IPS-NIHi11 (cell line): Measurements from ENCODE around the gene KIF11.
A peak's percentile ranks its signal among the peaks of the same experiment; 100 is the strongest.
"Not testable (repeated sequence)": the region's sequence is repeated elsewhere in the genome, so short reads cannot be mapped to it uniquely, and the experiment has no call there.

ENCODE experiments used
- DNase-seq: peaks from one replicate; pipeline ENCODE4 v3.0.0; 2012; ENCODE audit warnings: mixed read lengths, low spot score

The KIF11 gene

DNA sequence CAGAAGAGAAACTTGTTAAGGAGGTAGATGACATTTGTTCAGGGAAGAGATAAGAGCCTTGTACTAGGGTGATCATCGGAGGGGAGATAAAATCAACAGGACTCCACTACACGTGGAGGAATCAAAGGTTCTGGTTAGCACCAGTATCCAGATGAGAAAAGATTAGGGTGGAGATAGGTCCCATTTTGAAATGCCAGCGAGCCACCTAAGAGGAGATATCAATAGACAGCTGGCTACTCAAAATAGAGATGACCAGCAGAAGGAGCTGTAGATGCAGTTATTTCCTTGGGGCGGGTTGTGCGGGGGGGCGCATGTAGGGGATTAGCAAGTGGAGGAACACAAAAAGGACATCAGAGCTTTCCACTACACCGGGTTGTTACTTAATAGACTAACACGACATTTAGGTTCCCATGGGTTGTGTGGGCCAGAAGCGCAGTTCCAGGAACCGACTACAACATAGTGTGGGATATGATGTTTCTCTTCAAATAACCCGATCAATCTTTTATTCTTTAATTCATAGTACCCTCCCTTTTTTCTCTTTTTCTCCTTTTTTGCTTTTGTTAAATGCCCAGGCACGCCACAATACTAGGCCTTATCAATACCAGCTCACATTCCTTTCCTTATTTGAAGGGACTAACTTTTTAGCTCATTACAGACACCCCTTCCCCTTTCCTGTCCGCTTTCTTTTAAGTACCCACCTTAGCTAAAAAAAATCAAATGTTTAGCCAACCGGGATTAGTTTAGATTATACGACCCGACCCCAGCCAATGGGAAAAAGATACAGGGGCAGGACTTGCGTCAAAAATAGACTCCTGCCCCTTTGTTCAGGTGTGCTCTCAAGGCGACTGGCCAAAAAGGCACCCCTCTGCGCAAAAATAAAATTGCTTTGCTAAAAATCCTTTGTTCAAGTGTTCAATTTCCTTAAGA, 2.0 kb upstream of the KIF11 start:
- DNase-seq, result peak; percentile 47

DNA sequence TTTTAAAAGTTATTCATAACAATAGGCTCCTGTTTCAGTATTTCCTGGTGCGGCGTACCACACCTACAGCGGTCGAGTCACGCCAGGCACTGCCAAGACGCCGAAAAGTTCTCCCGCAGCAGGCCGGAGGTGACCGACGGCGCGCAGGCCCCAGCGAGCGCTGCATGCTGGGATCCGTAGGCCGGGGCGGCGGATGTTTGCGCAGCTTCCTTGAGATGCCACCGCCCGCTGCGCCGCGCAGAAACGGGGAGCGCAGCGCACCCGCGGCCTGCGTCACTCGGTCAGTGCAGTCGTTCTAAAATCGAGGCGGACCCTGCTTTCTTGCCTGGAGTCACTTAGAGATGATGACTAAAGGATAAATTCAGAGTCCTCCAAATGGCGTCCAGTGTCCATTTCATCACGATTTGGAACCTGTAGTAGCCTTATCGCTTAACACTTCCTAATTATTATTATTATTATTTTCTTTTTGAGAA, 1.3 kb upstream of the KIF11 start:
- peak; percentile 88 for DNase-seq

DNA sequence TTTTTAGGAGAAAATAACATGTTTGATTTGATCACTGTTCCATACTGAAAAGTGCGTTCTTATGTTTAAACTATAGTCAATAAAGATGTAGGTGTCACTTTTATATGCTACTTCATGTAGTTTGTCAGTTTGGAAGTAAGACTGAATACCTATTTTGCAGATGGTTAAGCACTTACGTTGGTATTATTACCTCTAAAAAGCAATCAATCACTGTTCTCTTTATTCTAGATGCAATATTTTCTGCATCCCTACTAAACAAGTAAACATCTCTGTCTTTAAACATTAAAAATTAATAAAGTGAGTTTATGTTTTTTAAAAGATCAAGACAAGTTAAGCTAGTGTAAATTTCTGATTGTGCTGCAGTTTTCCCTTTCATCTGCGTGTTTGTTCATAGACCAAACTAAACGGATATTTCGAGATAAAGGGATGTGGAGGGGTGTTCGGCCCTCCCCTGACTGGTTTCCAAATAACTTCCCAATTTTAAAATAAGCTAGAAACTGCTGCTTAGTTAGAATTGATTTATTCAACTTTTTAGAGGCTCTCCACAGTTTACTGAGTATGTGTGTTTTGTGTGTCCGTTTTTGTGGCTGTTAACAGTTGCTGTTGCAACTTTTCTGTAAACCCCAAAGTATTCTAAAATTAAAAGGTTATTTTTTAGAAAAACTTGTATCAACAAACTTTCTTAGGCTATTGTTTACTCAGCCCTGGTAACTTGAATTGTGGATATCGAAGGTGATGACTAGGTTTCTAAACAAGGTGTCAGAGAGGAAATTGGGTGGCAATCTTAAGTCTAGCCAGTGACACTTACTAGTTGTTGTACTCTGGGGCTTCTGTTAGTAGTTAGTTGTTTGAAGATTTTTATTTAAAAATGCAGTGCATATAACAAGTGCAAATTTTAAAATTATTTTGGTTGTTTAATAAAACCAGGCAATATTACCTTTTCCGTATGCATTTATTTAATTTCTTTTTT, 974 bp downstream of the KIF11 start:
- no peak for DNase-seq

DNA sequence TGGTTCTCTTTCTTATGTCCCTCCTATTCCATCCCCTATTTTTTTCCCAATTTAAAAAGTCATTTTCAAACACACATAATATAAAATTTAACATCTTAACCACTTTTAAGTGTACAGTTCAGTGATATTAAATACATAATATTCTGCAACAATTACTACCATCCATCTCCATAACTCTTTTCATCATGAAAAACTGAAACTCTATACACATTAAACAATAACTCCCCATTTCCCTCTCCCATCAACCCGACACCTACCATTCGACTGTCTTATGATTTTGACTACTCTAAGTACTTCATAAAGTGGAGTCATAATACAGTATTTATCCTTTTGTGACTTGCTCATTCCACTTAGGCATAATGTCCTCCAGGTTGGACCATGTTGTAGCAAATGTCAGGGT, 2.6 kb downstream of the KIF11 start:
- no peak for DNase-seq

DNA sequence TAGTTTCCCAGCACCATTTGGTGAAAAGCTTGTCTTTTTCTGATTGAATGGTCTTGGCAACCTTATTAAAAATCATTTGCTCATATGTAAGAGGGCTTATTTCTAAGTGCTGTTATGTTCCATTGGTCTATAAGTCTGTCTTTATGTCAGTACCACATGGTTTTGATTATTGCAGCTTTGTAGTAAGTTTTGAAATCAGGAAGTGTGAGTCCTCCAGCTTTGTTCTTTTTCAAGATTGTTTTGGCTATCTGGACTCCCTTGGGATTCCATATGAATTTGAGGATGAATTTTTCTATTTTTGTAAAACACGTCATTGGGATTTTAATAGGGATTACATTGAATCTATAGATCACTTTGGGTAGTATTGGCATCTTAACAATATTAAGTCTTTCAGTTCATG, 5.4 kb downstream of the KIF11 start:
- no peak for DNase-seq

DNA sequence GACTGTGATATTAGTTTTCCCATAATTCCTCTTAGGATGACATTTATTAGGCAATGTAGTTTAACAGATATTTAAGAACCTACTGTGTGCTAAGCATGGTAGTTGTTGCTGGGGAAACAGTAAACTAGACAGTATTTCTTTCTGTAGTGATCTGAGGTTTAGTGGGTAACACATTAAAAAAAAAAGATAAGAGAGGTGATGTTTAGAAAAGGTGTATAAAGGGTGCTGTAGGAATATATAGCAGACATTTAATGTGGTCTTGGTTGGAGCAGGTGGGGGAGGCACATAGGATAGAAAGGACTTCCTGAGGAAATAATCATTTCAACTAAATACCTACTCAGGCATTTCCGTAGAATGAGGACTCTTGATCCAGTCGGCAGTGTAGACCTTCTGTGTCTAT, 11.9 kb downstream of the KIF11 start:
- DNase-seq, result no peak

DNA sequence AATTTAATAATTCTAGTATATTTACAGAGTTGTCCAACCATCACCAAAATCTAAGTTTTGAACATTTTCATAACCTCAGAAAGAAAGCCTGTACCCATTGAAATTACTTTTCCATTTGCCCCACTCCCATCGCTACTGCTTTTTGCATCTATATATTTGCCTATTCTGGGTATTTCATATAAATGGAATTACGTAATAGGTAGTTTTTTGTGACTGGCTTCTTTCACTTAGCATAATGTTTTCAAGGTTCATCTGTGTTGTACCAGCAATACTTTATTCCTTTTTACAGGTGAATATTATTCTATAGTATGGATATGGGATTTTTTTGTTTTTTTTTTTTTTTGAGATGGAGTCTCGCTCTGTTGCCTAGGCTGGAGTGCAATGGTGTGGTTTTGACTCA, 22.6 kb downstream of the KIF11 start:
- DNase-seq, result no peak

DNA sequence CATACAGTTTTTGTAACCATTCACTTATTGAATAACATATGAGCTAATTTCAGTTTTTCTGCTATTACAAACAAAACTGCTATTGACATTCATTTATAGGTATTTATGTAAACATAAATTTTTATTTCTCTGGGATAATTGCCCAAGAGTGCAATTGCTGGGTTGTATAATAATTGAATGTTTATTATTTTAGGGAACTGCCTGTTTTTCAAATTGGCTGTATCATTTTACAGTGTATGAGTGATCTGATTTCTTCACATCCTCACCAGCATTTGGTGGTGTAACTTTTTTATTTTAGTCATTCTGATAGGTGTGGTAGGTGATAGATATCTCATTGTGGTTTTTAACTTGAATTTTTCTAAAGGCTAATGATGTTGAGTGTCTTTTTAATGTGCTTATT, 26.4 kb downstream of the KIF11 start:
- DNase-seq, result no peak

DNA sequence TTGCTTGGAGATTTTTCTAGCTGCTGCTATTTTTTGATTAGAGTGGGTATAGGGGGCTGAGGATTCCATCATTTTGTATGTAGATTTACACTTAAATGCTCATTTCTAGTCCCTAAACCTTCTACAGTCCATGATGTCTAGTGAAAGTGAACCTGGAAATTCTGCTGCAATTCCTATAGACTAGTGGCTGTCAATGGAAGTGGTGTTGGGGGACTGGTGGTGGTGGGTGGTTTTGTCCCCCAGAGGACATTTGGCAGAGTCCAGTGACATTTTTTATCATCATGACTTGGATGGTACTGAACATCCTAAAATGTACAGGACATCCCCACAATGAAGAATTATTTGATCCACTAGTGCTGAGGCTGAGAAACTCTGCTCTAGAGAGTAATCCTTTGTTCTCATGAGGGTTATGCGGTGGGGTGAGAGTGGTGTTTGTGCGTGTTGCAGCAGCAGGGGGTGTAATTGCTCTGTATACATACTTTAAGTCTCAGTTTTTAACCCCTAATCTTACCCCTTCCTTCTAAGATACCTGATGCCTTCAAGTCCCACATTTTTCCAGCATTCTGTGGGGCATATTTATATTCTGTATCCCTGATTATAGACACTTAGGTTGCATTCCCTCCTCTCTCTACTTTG, 35.0 kb downstream of the KIF11 start:
- peak; percentile 21 for DNase-seq

DNA sequence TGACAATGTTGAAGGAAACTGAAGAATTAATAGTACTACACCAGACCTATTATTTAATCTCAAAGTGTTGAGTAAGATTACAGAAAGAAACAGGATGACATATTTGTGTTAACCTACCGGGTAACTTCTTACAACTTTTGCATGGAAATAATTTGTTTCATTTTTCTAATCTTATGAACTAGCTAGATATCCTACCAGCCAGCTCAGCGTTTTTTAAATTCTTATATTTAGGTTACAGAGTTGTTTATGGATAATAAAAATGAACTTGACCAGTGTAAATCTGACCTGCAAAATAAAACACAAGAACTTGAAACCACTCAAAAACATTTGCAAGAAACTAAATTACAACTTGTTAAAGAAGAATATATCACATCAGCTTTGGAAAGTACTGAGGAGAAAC, 37.0 kb downstream of the KIF11 start:
- DNase-seq, result no peak

DNA sequence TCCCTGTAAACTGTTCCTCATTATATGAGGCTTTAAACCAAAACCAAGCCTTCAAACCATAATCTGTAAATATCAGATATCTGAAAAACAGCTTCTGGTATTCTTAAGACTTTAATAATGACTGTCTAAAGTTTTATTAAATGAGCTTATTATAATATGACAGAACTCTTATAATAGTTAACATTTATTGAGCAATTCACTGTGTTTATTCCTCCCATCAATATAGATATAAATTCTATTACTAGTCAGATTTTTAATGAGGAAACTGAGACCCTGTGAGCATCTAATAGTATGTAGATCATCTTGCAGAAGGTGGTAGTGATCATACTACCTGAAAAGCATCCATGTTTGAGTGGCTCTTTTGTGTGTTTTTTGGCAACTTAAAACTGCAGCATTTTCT, 45.1 kb downstream of the KIF11 start:
- no peak for DNase-seq

DNA sequence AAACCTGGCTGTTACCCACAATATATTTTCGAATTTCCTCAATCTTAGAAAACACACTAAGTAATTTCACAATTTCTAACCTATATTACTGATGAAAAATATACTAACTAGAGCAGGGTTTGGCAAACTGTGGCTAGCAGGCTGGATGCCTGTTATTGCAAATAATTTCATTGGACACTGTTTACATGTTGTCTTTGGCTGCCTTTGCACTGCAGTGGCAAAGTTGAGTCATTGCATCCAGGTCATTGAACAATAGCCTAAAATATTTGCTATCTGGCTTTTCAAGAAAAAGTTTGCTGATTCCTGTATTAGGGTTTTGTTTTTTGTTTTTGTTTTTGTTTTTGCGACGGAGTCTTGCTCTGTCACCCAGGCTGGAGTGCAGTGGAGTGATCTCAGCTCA, 47.2 kb downstream of the KIF11 start:
- DNase-seq, result no peak

DNA sequence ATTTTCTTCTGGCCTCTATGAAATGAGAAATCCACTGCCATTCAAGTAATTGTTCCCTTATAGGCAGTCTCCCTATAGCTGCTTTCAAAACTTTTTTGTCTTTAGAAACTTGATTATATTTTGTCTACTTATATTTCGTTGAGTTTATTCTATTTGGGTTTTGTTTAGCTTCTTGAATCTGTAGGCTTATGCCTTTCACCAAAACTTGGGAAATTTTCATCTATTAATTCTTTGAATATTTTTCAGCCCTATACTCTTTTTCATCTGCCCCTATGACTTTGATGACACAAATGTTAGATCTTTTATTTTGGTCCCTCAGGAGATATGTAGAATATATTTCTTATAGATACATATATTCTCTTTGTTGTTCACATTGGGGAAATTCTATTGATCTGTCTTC, 48.6 kb downstream of the KIF11 start:
- no peak for DNase-seq

DNA sequence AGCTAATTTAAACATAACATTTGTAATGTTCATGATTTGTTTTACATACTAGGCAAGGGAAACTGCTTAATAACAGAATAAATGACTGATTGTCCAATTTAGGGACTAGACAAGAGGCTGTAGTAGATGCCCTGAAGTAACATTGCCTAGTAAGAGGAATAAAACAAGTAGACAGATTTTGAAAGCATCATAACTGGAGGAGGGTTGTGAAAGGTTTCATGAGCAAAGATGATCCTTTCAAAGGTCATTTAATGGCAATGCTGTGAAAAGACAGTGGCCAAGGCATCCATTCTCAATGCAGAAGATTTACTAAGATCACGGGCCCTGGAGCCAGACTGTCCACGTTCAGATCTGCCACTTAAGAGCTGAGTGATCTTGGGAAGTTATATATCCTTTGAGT, 52.0 kb downstream of the KIF11 start:
- no peak for DNase-seq

DNA sequence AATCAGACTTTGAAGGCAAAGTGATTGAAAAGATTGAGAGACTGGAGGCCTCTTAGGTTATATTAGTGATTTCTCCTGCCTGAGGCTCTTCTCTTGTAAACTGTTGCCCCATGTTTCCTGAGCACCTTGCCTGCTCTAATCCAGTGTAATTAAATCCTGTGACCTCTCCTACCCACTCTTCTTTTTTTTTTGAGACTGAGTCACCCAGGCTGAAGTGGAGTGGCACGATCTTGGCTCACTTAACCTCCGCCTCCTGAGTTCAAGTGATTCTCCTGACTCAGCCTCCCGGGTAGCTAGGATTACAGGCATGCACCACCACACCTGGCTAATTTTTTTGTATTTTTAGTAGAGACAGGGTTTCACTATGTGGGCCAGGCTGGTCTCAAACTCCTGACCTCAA, 57.9 kb downstream of the KIF11 start:
- not testable (repeated sequence) for DNase-seq

DNA sequence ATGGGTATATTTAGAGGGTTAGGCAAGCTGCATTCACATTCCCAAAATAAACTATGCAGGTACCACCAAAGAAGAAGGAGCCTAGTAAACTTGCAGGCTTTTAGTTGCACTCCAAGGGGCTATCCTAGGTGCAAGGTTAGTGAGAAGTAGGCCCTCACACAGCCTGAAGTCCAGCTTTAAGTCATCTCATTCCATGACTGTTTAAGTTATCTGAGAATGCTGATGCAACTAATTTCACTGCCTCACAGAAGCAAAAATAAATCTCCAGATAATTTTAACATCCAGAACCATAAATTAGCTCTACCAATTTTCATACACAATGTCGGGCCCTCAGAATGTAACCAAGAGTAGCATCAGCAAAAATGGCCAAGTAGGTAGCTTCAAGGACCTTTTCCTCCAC, 62.5 kb downstream of the KIF11 start:
- no peak for DNase-seq

DNA sequence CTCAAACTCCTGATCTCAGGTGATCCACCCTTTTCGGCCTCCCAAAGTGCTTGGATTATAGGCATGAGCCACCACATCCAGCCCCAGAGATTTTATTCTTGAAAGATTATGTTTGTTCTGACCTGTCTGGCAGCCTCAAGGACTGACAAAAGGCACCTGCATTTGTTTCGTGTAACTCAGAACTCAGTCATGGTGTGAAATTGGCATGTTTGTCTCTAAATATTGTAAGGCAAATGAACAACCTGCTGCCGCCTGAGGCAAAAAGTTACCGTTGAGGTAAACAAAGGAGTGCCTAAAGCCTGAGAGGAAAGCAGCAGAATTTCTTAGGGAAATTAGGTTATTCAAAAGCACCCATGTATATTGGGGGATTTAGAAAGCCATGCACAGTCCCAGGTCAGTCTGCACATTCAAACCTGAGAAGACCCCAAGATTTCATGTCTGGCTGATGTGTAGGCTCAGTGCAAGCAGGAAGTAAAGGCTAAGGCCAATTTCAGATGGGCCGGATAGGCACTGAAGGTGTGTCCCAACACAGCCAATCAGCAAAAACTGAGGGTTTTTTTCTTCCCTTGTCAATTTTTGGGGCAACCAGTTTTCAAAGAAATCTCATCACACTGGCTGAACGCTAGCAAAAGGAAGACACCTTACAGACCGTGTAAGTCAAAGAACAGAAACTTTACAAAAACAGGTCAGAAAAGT, 63.5 kb downstream of the KIF11 start:
- no peak for DNase-seq

DNA sequence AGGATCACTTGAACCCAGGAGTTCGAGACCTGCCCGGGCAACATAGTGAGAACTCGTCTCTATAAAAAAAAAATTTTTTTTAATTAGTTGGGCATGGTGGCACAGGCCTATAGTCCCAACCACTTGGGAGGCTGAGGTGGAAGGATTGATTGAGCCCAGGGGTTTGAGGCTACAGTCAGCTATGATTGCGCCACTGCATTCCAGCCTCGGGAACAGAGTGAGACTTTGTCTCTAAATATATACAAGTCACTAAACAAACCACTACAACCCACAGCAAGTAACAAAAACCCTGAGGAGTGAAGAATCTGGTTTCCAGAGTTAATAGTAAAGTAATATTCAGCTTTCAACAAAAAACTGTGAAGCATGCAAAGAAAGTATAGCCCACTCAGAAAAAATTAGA, 64.1 kb downstream of the KIF11 start:
- no peak for DNase-seq

DNA sequence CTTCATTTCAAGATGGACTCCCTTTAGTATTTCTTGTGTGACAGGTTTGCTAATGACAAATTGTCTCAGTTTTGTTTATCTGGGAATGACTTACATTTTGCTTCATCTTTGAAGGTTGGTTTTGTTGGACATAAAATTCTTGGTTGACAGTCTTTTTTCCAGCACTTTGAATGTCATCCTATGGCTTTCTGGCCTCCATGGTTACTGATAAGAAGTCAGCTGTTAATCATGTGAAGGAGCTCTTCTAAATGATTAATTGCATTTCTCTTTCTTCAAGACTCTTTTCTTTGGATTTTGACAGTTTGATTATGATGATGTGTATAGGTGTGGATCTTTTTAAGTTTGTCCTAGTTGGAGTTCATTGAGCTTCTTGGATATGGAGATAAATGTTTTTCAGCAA, 69.9 kb downstream of the KIF11 start:
- no peak for DNase-seq

DNA sequence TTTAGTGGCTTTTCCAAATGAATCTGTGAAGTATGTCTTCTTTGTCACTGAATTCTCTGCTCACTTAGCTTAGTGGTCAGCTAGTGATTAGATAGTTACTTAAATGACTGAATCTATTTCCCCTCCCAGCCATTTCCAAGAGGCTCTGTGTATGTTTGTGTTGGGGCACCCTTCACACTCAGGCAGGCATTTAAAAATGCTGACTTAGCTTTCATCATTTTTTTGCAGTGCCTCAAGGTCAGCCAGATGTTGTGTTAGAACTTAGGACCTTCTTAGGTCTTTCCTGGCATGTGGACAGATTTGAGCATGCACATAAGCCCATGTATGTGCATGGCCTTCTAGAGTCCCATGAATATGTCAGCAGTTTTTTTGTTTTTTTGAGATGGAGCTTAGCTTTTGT, 71.4 kb downstream of the KIF11 start:
- no peak for DNase-seq

DNA sequence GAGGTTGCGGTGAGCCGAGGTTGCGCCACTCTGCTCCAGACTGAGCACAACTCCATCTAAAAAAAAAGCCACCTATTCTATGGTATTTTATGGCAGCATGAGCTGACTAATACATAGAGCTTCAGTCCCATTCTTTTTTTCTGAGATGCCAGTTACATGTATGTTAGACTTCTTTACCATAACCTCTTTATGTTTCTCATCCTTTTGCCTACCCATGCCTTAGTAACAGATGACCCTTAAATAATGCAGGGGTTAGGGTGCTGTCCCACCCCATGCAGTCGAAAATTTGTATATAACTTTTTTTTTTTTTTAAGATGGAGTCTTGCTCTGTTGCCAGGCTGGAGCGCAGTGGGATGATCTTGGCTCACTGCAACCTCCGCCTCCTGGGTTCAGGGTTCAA, 74.1 kb downstream of the KIF11 start:
- DNase-seq, result no peak

DNA sequence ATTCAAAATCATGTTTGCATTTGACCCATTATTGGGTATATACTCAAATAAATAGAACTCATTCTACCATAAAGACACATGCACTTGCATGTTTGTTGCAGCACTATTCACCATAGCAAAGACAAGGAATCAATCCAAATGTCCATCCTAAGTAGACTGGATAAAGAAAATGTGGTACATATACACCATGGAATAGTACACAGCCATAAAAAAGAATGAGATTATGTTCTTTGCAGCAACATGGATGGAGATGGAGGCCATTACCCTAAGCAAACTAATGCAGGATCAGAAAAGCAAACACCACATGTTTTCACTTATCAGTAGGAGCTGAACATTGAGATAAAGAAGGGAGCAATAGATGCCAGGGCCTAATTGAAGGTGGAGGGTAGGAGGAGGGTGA, 84.8 kb downstream of the KIF11 start:
- no peak for DNase-seq
